DMS153 treated with DMSO at 0.1 percent for 48 hours (cell line): ENCODE measurements around the gene HSFX3.
"Not testable (repeated sequence)": the region's sequence is repeated elsewhere in the genome, so short reads cannot be mapped to it uniquely, and the experiment has no call there.

Source experiments
- DNase-seq: peaks from one replicate; lab custom pipeline; 2025; ENCODE audit not compliant: unreplicated experiment; lab: John Stamatoyannopoulos, UW

HSFX3 gene

GRCh38 chrX:149518236-149518635, 31.5 kb downstream of the HSFX3 start:
- no peak for DNase-seq

GRCh38 chrX:149517308-149517707, 32.4 kb downstream of the HSFX3 start:
- no peak for DNase-seq

- no peak for DNase-seq
Measured at GRCh38 chrX:149516604-149517003, 33.1 kb downstream of the HSFX3 start.

- DNase-seq: no peak
Measured at GRCh38 chrX:149515954-149516602, 33.6 kb downstream of the HSFX3 start.

GRCh38 chrX:149513825-149514428, 35.8 kb downstream of the HSFX3 start:
- no peak for DNase-seq

GRCh38 chrX:149512225-149512885, 37.4 kb downstream of the HSFX3 start:
- peak; percentile 13 for DNase-seq

GRCh38 chrX:149511081-149511480, 38.6 kb downstream of the HSFX3 start:
- DNase-seq: no peak

- DNase-seq: no peak
Measured at GRCh38 chrX:149510386-149510785, 39.3 kb downstream of the HSFX3 start.

- no peak for DNase-seq
Measured at GRCh38 chrX:149508467-149508866, 41.3 kb downstream of the HSFX3 start.

- no peak for DNase-seq
Measured at GRCh38 chrX:149506349-149506748, 43.4 kb downstream of the HSFX3 start.

- DNase-seq: no peak
Measured at GRCh38 chrX:149505671-149506070, 44.1 kb downstream of the HSFX3 start.

- DNase-seq: peak; percentile 84
Measured at GRCh38 chrX:149504915-149505651, 44.6 kb downstream of the HSFX3 start, which contains the start of gene IDS. TSS of gene IDS (minus strand) at chrX:149505306. CDS start at chrX:149505137, 169 bp downstream.

GRCh38 chrX:149504226-149504914, 45.4 kb downstream of the HSFX3 start:
- peak; percentile 8 for DNase-seq

GRCh38 chrX:149503446-149503845, 46.3 kb downstream of the HSFX3 start:
- not testable (repeated sequence) for DNase-seq

GRCh38 chrX:149502923-149503322, 46.8 kb downstream of the HSFX3 start:
- DNase-seq: not testable (repeated sequence)

GRCh38 chrX:149499766-149500165, 50.0 kb downstream of the HSFX3 start:
- DNase-seq: no peak

GRCh38 chrX:149498767-149499166, 51.0 kb downstream of the HSFX3 start:
- no peak for DNase-seq
